Activated naive CD4-positive, alpha-beta T cell (primary cell): Measurements from ENCODE around the gene DQX1.

Experiments
- DNase-seq, 4 experiments: peaks; one replicate each; lab custom pipeline; 2025; lab: John Stamatoyannopoulos, UW

The DQX1 gene

DNA sequence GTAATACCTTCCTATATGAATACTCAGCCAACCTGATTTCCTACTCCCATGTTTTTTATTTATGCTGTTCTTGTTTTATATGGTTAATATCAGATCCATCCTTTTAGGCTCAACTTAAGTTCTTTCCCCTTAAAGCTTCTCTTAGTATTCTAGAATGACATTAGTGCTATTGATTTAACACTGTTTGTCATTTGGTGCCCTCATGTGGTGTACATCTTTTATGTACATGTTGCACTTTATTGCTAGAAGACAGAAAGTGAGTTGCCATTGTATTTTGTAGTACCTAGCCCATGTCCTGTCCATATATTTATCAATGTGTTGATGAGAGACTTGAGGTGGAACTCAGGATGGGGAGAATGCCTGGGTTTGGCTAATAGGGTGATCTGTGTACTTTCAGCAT lies 6.2 kb upstream of the DQX1 start:
- no peak for DNase-seq

- no peak for DNase-seq
Measured at GRCh38 chr2:74531666-74532065, 5.6 kb upstream of the DQX1 start.

GRCh38 chr2:74530239-74531187 lies 4.5 kb upstream of the DQX1 start:
- DNase-seq: peak in 1 of 4 experiments; percentile 22

- DNase-seq: peak; percentile 60 to 82 (median 76)
Measured at GRCh38 chr2:74529357-74530238, 3.6 kb upstream of the DQX1 start, which contains the start of the genes AUP1 and HTRA2. AUP1 (minus strand) TSS chr2:74529706; CDS start chr2:74529629, 77 bp downstream. HTRA2 (plus strand) TSS chr2:74529933; CDS start chr2:74530007, 74 bp downstream.

- DNase-seq: peak in 1 of 4 experiments; percentile 35
Measured at GRCh38 chr2:74528600-74529356, 2.7 kb upstream of the DQX1 start.

DNA sequence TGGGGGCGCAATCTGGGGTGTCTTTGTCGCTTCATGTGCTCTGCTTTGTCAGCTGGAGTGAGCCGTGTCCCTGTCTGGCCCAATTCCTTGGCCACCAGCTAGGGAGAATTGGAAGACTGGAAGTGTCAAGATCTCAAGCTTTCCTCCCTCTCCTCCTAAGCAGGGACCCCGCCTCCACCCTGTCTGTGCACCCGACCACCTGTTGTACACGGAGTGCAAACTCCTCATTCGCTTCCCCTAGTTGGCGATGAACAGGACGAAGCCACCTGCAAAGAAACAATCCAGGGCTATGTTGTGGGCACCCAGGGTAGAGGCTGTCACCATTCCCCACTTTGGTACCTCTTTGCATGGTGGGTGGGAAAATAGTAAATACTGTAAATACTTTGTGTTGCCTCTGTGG lies 1.7 kb upstream of the DQX1 start:
- no peak for DNase-seq

GRCh38 chr2:74526649-74527230 lies 709 bp upstream of the DQX1 start:
- DNase-seq: no peak

GRCh38 chr2:74524955-74525716 lies 895 bp downstream of the DQX1 start:
- DNase-seq: no peak

DNA sequence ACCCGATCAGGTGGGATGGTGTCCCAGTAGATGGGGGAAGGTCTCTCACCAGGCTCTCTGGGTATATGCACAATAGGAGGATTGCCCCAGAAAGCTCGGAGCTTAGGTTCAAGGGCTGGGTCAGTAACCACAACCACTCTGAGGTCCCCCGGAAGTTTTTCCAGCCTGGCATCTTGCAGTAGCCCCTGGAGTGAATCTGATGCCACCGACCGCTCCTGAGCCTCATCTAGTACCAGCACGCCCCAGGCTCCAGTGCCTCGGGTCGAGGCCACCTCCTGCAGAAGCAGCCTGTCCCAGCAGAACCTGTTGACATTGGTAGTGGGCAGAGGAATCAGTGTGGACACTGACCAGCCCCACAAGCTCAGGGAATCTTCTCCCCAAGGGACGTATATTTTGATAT lies 2.0 kb downstream of the DQX1 start:
- no peak for DNase-seq

DNA sequence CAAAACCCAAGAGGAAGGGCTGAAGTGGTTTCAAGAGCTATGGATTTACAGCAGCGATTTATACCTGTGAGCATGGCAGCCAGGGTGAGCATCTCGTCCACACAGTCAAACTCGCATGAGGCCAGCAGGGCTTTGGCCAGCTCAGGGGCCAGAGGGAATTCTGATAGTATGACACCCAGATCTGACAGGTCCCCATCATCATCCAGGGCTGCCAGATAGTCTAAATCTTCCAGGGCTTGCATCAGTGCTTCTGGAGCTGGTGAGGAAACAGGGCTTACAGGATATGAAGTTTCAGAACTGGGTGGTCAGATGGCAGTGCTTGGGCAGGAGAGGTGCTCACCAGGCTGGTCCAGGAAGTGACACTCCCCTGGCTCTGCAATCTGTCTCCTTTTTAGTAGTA lies 3.5 kb downstream of the DQX1 start:
- DNase-seq: no peak

DNA sequence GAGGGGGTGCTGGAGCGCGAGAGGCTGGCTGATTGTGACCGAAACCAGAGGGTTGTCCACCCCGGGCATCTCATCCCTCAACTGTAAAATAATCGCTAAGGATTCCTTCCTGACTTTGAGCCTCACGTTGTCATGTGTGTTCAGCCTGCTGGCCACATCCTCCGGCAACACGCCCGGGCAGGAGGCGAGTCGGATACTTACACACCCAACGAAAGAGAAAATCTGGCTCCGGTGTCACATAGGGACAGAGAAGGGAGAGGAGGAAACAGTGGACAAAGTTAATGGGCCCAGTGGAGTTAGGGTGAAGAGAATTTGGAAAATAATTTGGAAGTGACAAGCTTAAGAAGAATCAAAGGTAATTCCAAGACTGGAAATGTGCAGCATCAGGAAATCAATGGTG lies 9.4 kb downstream of the DQX1 start:
- DNase-seq: no peak

- DNase-seq: peak in 3 of 4 experiments; percentile 22 to 65 (median 40)
Measured at GRCh38 chr2:74515981-74516633, 9.9 kb downstream of the DQX1 start.

DNA sequence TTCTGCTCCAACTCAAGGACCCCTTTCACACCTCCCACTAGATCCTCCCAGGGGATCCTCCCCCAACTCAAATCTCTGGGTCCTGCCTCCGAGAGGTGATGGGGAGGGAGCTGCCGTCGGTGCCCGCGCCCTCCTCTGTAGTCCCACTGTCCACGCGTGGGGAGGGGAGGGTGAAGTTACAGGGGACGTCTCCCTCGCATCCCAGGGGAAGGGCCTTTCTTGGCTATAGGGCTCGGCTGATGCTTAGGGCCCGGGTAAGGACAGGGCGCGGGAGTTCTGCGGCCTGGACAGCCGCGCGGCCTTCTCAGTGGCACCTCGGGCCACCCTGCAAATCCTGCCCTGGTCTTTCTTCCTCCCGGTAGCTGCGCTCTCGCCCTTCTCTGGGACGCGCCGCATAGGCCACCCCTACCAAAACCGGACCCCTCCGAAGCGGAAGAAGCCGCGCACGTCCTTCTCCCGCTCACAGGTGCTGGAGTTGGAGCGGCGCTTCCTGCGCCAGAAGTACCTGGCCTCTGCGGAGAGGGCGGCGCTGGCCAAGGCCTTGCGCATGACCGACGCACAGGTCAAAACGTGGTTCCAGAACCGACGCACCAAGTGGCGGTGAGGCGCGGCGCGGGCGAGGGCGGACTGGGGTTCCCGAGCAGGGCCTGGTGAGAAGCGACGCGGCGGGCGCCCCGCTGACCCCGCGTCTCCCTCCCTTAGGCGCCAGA lies 10.6 kb downstream of the DQX1 start:
- no peak for DNase-seq

DNA sequence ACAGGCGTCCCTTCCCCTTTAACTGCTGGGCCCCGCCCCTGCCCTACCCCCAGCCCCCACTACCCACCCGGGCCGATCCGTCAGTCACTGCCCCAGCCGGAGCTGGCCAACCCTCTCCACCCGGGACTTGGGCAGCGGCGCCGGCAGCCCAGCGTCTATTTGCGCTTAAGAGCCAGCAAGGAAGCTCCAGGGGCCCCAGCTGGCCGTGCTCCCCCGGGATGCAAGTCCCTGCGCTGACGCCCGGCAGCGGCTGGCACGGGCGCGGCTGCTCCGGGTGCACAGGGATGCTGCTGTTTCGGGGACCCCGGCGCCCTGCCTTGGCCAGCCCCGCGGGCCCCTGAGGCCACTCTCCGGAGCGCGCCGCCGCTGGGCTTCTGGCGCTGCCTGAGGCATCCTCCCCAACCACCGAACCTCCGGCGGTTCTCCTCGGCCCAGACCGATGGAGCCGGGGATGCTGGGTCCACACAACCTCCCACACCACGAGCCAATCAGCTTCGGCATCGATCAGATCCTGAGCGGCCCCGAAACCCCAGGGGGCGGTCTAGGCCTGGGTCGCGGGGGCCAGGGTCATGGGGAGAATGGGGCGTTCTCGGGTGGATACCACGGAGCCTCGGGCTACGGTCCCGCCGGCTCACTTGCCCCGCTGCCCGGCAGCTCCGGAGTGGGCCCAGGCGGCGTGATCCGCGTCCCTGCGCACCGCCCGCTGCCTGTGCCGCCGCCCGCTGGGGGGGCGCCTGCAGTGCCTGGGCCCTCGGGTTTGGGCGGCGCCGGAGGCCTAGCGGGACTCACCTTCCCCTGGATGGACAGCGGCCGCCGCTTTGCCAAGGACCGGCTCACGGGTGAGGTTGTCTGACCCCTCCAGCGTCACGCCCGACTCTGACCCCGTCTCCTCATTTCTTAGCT lies 11.4 kb downstream of the DQX1 start, which contains the start of gene TLX2:
TLX2 (plus strand) TSS at position 83 of the 903 bp plus-strand sequence; CDS start at position 440, 357 bp downstream.
- no peak for DNase-seq

DNA sequence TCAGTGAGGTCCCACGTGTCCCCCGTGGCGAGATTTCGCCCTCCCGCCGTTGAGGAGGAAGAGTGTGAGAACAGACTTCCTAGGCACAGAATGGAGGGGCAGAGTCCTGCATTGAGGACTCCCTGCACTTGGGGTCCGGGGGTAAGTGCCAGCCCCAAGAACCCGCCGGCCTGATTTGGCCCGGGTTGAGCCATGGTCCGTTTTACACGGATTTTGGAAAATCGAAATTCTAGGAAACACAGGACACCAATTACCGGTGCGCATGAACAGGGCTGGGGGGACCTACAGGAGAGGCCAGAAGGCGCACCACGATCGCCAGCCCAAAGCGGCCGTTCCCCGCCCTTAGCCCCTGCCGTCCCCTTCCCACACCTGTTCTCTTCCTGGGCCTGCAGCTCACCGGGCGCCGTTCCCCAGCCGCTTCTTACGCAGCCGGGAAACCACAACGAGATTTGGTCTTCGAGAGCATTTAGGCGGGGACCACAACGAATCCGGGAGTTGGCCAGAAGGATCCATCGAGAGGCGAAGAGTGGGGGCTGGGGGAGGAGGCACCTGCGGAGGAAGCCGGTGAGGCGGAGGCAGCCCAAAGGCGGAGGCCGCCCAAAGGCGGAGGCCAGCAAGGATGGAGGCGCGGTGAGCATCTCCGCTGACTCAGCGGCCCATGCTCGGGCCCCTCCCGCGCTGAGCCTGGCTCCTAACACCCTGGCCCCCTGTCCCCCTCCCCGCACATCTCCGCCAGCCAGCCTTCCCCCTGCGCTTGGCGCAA lies 12.2 kb downstream of the DQX1 start:
- DNase-seq: peak in 1 of 4 experiments; percentile 13

- no peak for DNase-seq
Measured at GRCh38 chr2:74512744-74513604, 13.1 kb downstream of the DQX1 start.
